ENCODE results near the gene KRT31. TPM values are rescaled to one million over a fixed set of nuclear protein-coding genes. Genes with fewer than 3 reads are reported as not detected.
"Not testable (repeated sequence)": the region's sequence is repeated elsewhere in the genome, so short reads cannot be mapped to it uniquely, and the experiment has no call there.

Gene KRT31
- total RNA-seq, 2 donors from 2014 or later, result not detected

GRCh38 chr17:41394254-41394996 is 3.0 kb downstream of the KRT31 start:
- no peak for ATAC-seq
- no peak for DNase-seq
- intact Hi-C loops (cut with DNase I, micrococcal nuclease), result no loop called here

GRCh38 chr17:41393826-41394225 is 3.6 kb downstream of the KRT31 start:
- intact Hi-C loops (cut with DNase I, micrococcal nuclease), result no loop called here
- ATAC-seq, result no peak
- DNase-seq, result no peak

DNA sequence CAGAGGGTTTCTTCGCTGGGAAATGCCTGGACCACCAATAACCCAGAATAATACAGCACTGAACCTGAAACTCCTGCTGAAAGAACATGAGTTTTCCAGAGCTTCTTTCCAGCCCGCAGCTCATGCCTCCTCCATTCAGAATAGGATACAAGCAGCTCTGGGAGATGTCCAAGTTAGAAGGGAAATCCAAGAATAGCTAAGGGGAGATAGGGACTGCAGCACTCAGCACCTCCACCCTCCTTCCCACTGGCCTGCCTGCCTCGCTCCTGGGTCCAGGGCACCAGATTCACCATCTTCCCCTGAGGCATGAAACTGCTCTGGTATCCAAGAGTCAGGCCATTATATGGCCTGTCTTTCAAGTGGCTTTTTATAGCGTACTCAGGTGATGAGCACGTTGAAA is 4.1 kb downstream of the KRT31 start:
- DNase-seq (no peak), ATAC-seq (no peak)
- intact Hi-C loops (cut with DNase I, micrococcal nuclease), result no loop called here

DNA sequence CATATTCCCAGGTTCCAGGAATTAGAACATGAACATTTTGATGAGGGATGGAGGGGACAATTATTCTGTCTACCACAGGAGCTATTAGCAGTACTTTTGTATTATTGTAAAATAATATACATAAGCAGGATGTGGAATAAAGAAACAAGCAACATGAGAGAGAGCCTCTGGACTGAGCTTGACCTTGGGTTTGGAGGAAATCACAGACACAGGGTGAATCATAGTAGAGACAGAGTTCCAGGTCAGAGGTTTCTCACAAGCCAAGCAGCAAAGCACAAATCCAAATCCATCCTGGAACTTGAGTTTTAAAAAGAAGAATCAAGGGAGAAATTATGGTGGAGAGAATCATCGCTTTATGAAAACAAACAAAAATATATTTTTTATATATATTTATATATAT is 5.1 kb downstream of the KRT31 start:
- no peak for ATAC-seq
- intact Hi-C loops (cut with DNase I, micrococcal nuclease), result no loop called here
- DNase-seq, result no peak

DNA sequence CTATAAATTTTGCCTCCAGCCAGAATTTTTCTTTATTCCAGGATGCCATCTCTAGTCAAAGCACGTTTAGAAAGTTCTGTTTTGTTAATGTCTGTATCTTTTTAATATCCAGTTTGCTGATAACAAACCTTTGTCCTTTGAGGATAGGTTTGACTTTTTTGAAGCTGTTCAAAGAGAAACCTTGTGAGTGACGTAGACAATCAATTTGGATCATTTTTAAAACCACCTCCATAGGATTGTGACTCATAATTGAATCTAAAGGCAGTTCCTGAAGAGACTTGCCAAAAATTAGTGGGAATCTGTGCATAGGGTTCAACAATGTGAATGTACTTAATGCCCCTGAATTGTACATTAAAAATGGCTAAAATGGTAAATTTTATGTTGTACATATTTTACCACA is 5.9 kb downstream of the KRT31 start:
- intact Hi-C loops (cut with DNase I, micrococcal nuclease), result no loop called here
- no peak for ATAC-seq
- DNase-seq, result no peak

DNA sequence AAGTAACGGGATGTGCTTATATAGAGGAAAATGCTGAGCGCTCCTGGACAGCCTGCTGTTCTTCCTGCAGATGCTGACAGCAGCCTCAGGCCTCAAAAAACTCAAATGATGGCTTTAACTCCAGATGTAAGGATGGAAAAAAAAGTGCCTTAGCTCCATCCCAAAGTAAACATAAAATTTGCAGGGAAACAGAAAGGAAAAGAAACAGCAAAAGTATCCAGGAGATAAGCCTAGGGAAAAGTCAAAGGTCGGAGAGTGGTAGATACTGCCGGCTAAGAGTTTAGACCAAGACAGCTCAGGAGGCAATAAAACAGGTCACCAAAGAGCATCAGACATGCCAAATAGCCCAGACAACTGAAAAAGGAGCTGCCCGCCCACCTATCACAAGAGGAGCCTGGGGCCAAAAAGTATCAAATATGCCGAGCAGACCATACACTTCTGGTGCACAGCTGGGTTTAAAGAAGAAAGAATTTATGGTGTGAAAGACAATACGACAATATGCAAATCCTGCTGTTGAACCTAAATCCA is 6.9 kb downstream of the KRT31 start:
- ATAC-seq, result no peak
- DNase-seq, result no peak
- intact Hi-C loops (cut with DNase I, micrococcal nuclease), result no loop called here

DNA sequence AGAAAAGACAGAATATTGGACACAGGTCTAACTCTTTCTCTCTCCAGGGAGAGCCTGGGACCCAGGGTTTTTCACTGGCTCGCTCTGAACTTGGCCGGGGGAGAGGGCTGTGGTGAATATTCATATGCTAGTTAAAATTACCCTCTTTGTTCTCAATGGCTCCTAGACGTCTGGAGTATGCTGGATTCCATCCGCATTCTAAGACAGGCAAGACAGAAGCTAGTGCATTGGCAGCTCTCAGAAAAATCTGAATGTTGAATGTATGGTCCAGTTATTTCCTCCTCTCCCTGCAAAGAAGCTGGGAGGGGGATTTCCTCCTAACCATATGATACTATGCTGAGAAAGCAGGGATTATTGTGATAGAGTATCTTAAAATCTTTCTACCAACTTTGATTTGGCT is 9.7 kb downstream of the KRT31 start:
- intact Hi-C loops (cut with DNase I, micrococcal nuclease), result loop anchor here in 1 of 2 donors (10.0 kb wide), 1 partner anchor 57 kb away; the partner anchor contains the start of gene KRT38
- ATAC-seq (no peak), DNase-seq (no peak)

DNA sequence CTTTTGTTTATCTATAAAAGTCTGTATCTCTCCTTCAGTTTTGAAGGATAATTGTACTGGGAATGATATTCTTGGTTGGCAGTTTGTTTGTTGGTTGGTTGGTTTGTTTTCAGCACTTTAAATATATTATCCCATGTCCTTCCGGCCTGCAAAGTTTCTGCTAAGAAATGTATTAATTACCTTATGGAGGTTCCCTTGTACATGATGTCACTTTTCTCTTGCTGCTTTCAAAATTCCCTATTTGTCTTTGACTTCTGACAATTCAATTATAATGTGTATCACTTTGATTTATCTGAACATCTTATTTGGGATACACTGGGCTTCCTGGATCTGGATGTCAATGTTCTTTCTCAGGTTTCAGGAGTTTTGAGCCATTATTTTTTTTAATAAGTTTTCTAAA is 11.2 kb downstream of the KRT31 start:
- ATAC-seq, result no peak
- intact Hi-C loops (cut with DNase I, micrococcal nuclease), result loop anchor here in 1 of 2 donors (10.0 kb wide), 1 partner anchor 59 kb away; the partner anchor contains the start of gene KRT38

GRCh38 chr17:41383690-41384089 is 13.7 kb downstream of the KRT31 start:
- intact Hi-C loops (cut with DNase I, micrococcal nuclease), result loop anchor here in 1 of 2 donors (10.0 kb wide), 1 partner anchor 61 kb away; the partner anchor contains the start of gene KRT38
- ATAC-seq, result no peak

More for the DNA sequence above, 11.2 kb downstream of the KRT31 start:
- no peak for DNase-seq

DNA sequence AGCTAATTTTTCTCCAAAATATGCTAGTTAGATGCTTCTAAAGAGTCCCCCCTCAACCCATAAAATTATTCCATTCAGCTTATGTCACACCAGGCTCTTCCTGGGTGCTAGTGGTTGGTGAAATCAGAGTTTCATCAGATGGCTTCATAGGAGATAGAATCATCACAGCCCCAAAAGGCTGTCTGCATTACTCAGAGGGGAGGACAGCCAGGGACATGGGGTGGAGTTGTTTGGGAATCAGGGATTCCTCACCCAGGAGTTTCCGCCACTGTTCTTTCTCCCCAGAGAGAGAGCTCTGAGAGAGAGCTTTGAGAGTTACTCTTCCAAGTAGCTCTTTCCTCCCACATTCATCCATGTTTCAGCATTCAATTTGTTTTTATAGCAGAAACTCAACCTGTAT is 15.0 kb downstream of the KRT31 start:
- DNase-seq (no peak), ATAC-seq (no peak)
- intact Hi-C loops (cut with DNase I, micrococcal nuclease), result loop anchor here in 1 of 2 donors (10.0 kb wide), 1 partner anchor 62 kb away; the partner anchor contains the start of gene KRT38

More at GRCh38 chr17:41383690-41384089, 13.7 kb downstream of the KRT31 start:
- DNase-seq, result no peak

DNA sequence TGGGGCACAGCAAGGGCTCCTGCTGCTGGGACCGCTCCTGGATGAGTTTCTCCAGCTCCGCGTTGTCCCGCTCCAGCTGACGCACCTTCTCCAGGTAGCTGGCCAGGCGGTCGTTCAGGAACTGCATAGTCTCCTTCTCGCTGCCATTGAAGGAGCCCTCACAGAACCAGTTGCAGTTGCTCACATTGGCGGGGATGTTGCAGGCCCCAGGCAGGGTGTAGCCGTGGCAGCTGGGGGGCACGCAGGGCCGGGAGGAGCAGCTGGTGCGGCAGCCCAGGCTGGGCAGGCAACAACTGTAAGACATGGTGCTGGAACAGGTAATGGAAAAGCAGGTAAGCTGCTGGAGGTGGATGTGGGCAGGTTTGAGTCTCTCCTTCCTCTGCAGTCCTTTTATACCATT is 15.5 kb downstream of the KRT31 start, which contains the start of gene KRT34:
KRT34 (minus strand) TSS at position 364 of the 400 bp plus-strand sequence; CDS start at position 304, 60 bp downstream.
- not testable (repeated sequence) for ATAC-seq, DNase-seq
- intact Hi-C loops (cut with DNase I, micrococcal nuclease), result loop anchor here in 1 of 2 donors (10.0 kb wide), 1 partner anchor 63 kb away; the partner anchor contains the start of gene KRT38

GRCh38 chr17:41380091-41380490 is 17.3 kb downstream of the KRT31 start:
- ATAC-seq, DNase-seq: not testable (repeated sequence)
- intact Hi-C loops (cut with DNase I, micrococcal nuclease), result loop anchor here in 1 of 2 donors (10.0 kb wide), 1 partner anchor 65 kb away; the partner anchor contains the start of gene KRT38

DNA sequence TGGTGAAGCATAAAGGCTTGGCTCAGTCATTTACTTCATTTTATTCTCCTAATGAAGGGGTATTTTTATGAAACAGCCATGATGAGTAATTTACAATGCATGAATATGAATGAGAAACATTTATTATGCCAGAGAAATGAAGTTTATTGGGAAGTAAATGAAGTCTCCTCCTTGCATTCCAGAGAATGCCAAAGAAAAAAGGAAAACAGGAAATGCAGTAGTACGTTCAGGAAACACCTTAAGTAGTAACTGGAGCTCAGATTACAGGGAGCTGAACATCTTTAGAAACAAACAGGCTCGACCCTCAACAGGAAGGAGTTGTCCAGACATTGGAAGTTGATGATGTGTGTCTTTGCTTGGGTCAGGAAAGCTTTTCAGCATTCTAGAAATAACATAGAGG is 19.9 kb downstream of the KRT31 start:
- no peak for ATAC-seq
- no peak for DNase-seq
- intact Hi-C loops (cut with DNase I, micrococcal nuclease), result no loop called here

DNA sequence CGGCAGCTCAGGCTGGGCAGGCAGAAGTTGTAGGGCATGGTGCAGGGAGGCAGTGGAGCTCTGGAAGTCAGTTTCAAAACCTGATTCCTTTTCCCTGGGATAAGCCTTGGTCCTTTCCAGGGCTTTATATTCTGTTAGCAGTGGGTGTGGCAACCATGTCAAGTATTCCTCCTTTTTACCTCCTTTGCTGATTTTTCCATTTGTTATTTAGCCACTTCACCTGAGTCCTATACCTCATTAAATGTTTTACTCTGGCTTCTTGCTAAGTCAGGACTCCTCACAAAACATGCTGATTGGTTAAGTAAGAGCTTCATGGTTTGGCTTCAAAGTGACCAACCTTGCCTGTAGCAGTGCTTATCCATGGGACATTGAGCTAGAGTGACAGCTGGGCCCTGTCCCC is 27.7 kb downstream of the KRT31 start, which contains the start of gene KRT33B:
KRT33B (minus strand) TSS at position 101 of the 400 bp plus-strand sequence; CDS start at position 38, 63 bp downstream.
- no peak for ATAC-seq
- intact Hi-C loops (cut with DNase I, micrococcal nuclease), result no loop called here
- DNase-seq, result no peak

- ATAC-seq (no peak), DNase-seq (no peak)
- intact Hi-C loops (cut with DNase I, micrococcal nuclease), result no loop called here
Observed at GRCh38 chr17:41369023-41369422, 28.4 kb downstream of the KRT31 start.

GRCh38 chr17:41367426-41368075 is 29.9 kb downstream of the KRT31 start:
- no peak for ATAC-seq
- DNase-seq, result no peak
- intact Hi-C loops (cut with DNase I, micrococcal nuclease), result no loop called here

- DNase-seq, result no peak
- intact Hi-C loops (cut with DNase I, micrococcal nuclease), result no loop called here
- ATAC-seq, result no peak
Observed at GRCh38 chr17:41366070-41366469, 31.3 kb downstream of the KRT31 start.

DNA sequence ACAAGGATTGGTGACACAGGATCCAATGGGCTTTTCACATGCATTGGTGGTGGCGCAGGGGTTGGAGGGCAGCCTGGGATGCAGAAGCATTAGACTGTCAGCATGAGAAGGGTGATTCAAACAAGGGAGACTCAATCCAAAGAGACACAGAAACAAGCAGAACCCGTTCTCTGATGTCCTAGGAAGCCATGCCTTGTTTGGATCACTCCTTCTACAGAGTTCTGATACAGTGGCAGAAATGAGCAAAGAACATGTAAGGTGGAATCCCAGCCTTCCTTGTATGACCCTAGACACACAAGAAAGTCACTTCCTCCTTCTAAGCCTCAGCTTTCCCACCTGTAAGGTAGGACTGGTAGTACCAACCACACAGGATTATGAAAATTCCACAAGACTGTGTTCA is 33.5 kb downstream of the KRT31 start:
- no peak for ATAC-seq
- no peak for DNase-seq

GRCh38 chr17:41360296-41360995 is 37.0 kb downstream of the KRT31 start:
- DNase-seq (no peak), ATAC-seq (no peak)
- intact Hi-C loops (cut with DNase I, micrococcal nuclease), result no loop called here

More for the DNA sequence above, 33.5 kb downstream of the KRT31 start:
- intact Hi-C loops (cut with DNase I, micrococcal nuclease), result no loop called here
